HepG2 (cell line): ENCODE measurements around the gene VPS37D. TPM values are rescaled to one million over a fixed set of nuclear protein-coding genes. Genes with fewer than 3 reads are reported as not detected.

Source experiments
- CENPT ChIP-seq: sonication (generic); formaldehyde crosslinking; IDR thresholded peaks from 2 replicates; pipeline ENCODE4 v1.8.0; 2022; ENCODE audit warnings: low read depth, mild to moderate bottlenecking, moderate library complexity, missing genetic modification reagents
- ERF ChIP-seq: IDR thresholded peaks from 2 replicates; pipeline ENCODE4 v1.6.1; 2018; ENCODE audit warnings: missing biosample characterization, missing genetic modification reagents
- FOXC1 ChIP-seq: sonication (generic); formaldehyde crosslinking; IDR thresholded peaks from 2 replicates; pipeline ENCODE4 v1.8.0; 2022; ENCODE audit warnings: mild to moderate bottlenecking, missing genetic modification reagents, borderline replicate concordance
- HNRNPL ChIP-seq: fragments of 200-400 bp; formaldehyde crosslinking; IDR thresholded peaks from 2 replicates; pipeline ENCODE4 v1.6.1; 2017; ENCODE audit warnings: mild to moderate bottlenecking, low read depth, low read length
- NR2F6 ChIP-seq, 2 experiments: IDR thresholded peaks; 2 replicates each; pipeline ENCODE4 v1.6.1; 2016; ENCODE audit warnings: antibody characterized with exemption in 1 of 2, mild to moderate bottlenecking in 1 of 2
- PHB2 ChIP-seq: fragments of 450-650 bp; IDR thresholded peaks from 2 replicates; pipeline ENCODE4 v1.6.1; 2018; ENCODE audit not compliant: partially characterized antibody
- POLR2AphosphoS2 ChIP-seq: IDR thresholded peaks from 2 replicates; pipeline ENCODE4 v1.6.1; 2011; ENCODE audit warnings: low read depth, low read length, improper control_type of control experiment
- PRMT3 ChIP-seq: sonication (generic); formaldehyde crosslinking; IDR thresholded peaks from 2 replicates; pipeline ENCODE4 v1.8.1; 2022; ENCODE audit warnings: low read depth, mild to moderate bottlenecking, moderate library complexity, missing genetic modification reagents, borderline replicate concordance
- SKI ChIP-seq: fragments of 450-650 bp; IDR thresholded peaks from one replicate; pipeline ENCODE4 v1.6.1; 2018; ENCODE audit warnings: mild to moderate bottlenecking; ENCODE audit not compliant: partially characterized antibody
- SMAD1 ChIP-seq: sonication (generic); formaldehyde crosslinking; IDR thresholded peaks from 2 replicates; pipeline ENCODE4 v1.4.0; 2020; ENCODE audit warnings: missing genetic modification reagents, low read depth, mild to moderate bottlenecking, borderline replicate concordance
- TBX2 ChIP-seq: sonication (generic); formaldehyde crosslinking; IDR thresholded peaks from 2 replicates; pipeline ENCODE4 v1.5.0; 2020; ENCODE audit warnings: missing genetic modification reagents, mild to moderate bottlenecking, borderline replicate concordance
- TOPORS ChIP-seq: sonication (generic); formaldehyde crosslinking; IDR thresholded peaks from 2 replicates; pipeline ENCODE4 v1.8.0; 2023; ENCODE audit warnings: mild to moderate bottlenecking, missing genetic modification reagents
- TSC22D2 ChIP-seq: sonication (generic); formaldehyde crosslinking; IDR thresholded peaks from 2 replicates; pipeline ENCODE4 v1.5.1; 2020; ENCODE audit warnings: missing genetic modification reagents, mild to moderate bottlenecking, borderline replicate concordance
- ZFP62 ChIP-seq: sonication (generic); formaldehyde crosslinking; IDR thresholded peaks from 2 replicates; pipeline ENCODE4 v1.4.0; 2020; ENCODE audit warnings: missing genetic modification reagents
- ZFYVE20 ChIP-seq: sonication (generic); formaldehyde crosslinking; IDR thresholded peaks from 2 replicates; pipeline ENCODE4 v1.8.0; 2023; ENCODE audit warnings: low read depth, mild to moderate bottlenecking, moderate library complexity, missing genetic modification reagents, borderline replicate concordance
- ZNF124 ChIP-seq: sonication (generic); formaldehyde crosslinking; IDR thresholded peaks from 2 replicates; pipeline ENCODE4 v1.4.0; 2020; ENCODE audit warnings: missing genetic modification reagents
- ZNF251 ChIP-seq: sonication (generic); formaldehyde crosslinking; IDR thresholded peaks from 2 replicates; pipeline ENCODE4 v1.9.0; 2021; ENCODE audit warnings: mild to moderate bottlenecking, missing genetic modification reagents
- ZNF350 ChIP-seq: sonication (generic); formaldehyde crosslinking; IDR thresholded peaks from 2 replicates; pipeline ENCODE4 v1.4.0; 2020; ENCODE audit warnings: mild to moderate bottlenecking, low read depth, missing genetic modification reagents, borderline replicate concordance
- ZNF841 ChIP-seq: sonication (generic); formaldehyde crosslinking; IDR thresholded peaks from 2 replicates; pipeline ENCODE4 v1.8.1; 2023; ENCODE audit warnings: missing genetic modification reagents, borderline replicate concordance
- polyA plus RNA-seq, 8 experiments: library from polyadenylated mRNA; depleted of rRNA in 3 of 8; stranded (reverse) in 7 of 8; unstranded in 1 of 8; fragments of >200 nt; fragmentation: Illumina TruSeq in 4 of 8; extraction: Trizol in 4 of 8; gene quantifications; 2 replicates each; pipeline versions ENCODE4 v1.2.1 to v1.2.3, GENCODE V29; 2011 to 2016; ENCODE audit warnings: low read depth in 4 of 8, missing spikeins in 1 of 8, mixed read lengths in 1 of 8; ENCODE audit not compliant: insufficient read depth in 1 of 8
- total RNA-seq, 5 experiments: library from RNA; depleted of rRNA; stranded (reverse); fragments of >200 nt; fragmentation: Illumina TruSeq; extraction: Trizol; gene quantifications; 2 replicates each; pipeline ENCODE4 v1.2.3, GENCODE V29; 2016; ENCODE audit warnings: low read depth in 1 of 5
- TF ChIP-seq, protein P1 (sequence below): sonication (generic); formaldehyde crosslinking; IDR thresholded peaks from 2 replicates; pipeline ENCODE4 v1.5.0; 2020; ENCODE audit warnings: mild to moderate bottlenecking, missing genetic modification reagents
- TF ChIP-seq, protein P2 (sequence below): fragments of 450-650 bp; IDR thresholded peaks from 2 replicates; pipeline ENCODE4 v1.6.1; 2017; ENCODE audit warnings: mild to moderate bottlenecking
- TF ChIP-seq, protein P3 (sequence below): sonication (generic); formaldehyde crosslinking; IDR thresholded peaks from 2 replicates; pipeline ENCODE4 v1.4.0; 2020; ENCODE audit warnings: missing genetic modification reagents

VPS37D gene
- total and polyA plus RNA-seq, 2 of the 13 experiments (the other 11 are each of a cell fraction or from before 2014, with no cell fraction given), result 3.8 to 6.3 TPM

- TF ChIP-seq, protein P1, sequence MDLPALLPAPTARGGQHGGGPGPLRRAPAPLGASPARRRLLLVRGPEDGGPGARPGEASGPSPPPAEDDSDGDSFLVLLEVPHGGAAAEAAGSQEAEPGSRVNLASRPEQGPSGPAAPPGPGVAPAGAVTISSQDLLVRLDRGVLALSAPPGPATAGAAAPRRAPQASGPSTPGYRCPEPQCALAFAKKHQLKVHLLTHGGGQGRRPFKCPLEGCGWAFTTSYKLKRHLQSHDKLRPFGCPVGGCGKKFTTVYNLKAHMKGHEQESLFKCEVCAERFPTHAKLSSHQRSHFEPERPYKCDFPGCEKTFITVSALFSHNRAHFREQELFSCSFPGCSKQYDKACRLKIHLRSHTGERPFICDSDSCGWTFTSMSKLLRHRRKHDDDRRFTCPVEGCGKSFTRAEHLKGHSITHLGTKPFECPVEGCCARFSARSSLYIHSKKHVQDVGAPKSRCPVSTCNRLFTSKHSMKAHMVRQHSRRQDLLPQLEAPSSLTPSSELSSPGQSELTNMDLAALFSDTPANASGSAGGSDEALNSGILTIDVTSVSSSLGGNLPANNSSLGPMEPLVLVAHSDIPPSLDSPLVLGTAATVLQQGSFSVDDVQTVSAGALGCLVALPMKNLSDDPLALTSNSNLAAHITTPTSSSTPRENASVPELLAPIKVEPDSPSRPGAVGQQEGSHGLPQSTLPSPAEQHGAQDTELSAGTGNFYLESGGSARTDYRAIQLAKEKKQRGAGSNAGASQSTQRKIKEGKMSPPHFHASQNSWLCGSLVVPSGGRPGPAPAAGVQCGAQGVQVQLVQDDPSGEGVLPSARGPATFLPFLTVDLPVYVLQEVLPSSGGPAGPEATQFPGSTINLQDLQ (CRISPR knock-in tag), result no peak
- peak; percentile 33 for TF ChIP-seq SKI
- TF ChIP-seq NR2F6 (IDR thresholded peaks at IDR 0.05), result peak; percentile 55
- TF ChIP-seq NR2F6 (CRISPR knock-in tag; IDR thresholded peaks at IDR 0.05), result peak; percentile 83
- no peak for TF ChIP-seq ZNF124 (CRISPR knock-in tag)
- no peak for TF ChIP-seq SMAD1
- TF ChIP-seq PHB2, result no peak
- no peak for TF ChIP-seq ZNF841 (CRISPR knock-in tag)
- TF ChIP-seq PRMT3 (CRISPR knock-in tag), result no peak
- TF ChIP-seq, protein P2, sequence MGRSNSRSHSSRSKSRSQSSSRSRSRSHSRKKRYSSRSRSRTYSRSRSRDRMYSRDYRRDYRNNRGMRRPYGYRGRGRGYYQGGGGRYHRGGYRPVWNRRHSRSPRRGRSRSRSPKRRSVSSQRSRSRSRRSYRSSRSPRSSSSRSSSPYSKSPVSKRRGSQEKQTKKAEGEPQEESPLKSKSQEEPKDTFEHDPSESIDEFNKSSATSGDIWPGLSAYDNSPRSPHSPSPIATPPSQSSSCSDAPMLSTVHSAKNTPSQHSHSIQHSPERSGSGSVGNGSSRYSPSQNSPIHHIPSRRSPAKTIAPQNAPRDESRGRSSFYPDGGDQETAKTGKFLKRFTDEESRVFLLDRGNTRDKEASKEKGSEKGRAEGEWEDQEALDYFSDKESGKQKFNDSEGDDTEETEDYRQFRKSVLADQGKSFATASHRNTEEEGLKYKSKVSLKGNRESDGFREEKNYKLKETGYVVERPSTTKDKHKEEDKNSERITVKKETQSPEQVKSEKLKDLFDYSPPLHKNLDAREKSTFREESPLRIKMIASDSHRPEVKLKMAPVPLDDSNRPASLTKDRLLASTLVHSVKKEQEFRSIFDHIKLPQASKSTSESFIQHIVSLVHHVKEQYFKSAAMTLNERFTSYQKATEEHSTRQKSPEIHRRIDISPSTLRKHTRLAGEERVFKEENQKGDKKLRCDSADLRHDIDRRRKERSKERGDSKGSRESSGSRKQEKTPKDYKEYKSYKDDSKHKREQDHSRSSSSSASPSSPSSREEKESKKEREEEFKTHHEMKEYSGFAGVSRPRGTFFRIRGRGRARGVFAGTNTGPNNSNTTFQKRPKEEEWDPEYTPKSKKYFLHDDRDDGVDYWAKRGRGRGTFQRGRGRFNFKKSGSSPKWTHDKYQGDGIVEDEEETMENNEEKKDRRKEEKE, result no peak
- TF ChIP-seq CENPT, result no peak; the same call in 1 of the 2 replicates
- TF ChIP-seq, protein P3, sequence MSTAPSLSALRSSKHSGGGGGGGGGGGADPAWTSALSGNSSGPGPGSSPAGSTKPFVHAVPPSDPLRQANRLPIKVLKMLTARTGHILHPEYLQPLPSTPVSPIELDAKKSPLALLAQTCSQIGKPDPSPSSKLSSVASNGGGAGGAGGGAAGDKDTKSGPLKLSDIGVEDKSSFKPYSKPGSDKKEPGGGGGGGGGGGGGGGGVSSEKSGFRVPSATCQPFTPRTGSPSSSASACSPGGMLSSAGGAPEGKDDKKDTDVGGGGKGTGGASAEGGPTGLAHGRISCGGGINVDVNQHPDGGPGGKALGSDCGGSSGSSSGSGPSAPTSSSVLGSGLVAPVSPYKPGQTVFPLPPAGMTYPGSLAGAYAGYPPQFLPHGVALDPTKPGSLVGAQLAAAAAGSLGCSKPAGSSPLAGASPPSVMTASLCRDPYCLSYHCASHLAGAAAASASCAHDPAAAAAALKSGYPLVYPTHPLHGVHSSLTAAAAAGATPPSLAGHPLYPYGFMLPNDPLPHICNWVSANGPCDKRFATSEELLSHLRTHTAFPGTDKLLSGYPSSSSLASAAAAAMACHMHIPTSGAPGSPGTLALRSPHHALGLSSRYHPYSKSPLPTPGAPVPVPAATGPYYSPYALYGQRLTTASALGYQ (CRISPR knock-in tag), result peak; percentile 67; the same call in 1 of the 2 replicates
- no peak for TF ChIP-seq ZNF251
- TF ChIP-seq TBX2 (CRISPR knock-in tag), result peak; percentile 70; the same call in 1 of the 2 replicates
- no peak for TF ChIP-seq ZFP62 (CRISPR knock-in tag)
- no peak for TF ChIP-seq POLR2AphosphoS2
- peak; percentile 64; the same call in 1 of the 2 replicates for TF ChIP-seq FOXC1 (CRISPR knock-in tag)
- no peak for TF ChIP-seq TOPORS (CRISPR knock-in tag)
- TF ChIP-seq ERF (CRISPR knock-in tag), result 0 out of 2 replicates have a peak, but pooled peaks have one; percentile 46
- peak; percentile 81; the same call in 1 of the 2 replicates for TF ChIP-seq TSC22D2 (CRISPR knock-in tag)
- TF ChIP-seq ZNF350 (CRISPR knock-in tag), result no peak
- TF ChIP-seq HNRNPL, result peak; percentile 74; the same call in 1 of the 2 replicates
- TF ChIP-seq ZFYVE20 (CRISPR knock-in tag), result no peak
Observed at GRCh38 chr7:73647725-73648592, 19.7 kb upstream of the VPS37D start (continued).
